Mesendoderm (in vitro differentiated cells): ENCODE measurements around the gene ISG20.
A peak's percentile ranks its signal among the peaks of the same experiment; 100 is the strongest.

Experiments
- DNase-seq: peaks from one replicate; pipeline ENCODE4 v3.0.0; 2013
- H2AK5ac ChIP-seq: 2 replicates; pipeline ENCODE4 v1.6.1; 2013; ENCODE audit warnings: low read length, inconsistent platforms
- H2BK120ac ChIP-seq: 2 replicates; pipeline ENCODE4 v1.6.1; 2013; ENCODE audit warnings: low read depth, mild to moderate bottlenecking, low read length, moderate library complexity, mixed read lengths
- H2BK15ac ChIP-seq: replicated peaks from 2 replicates; pipeline ENCODE4 v1.6.1; 2013; ENCODE audit warnings: low read depth, mild to moderate bottlenecking, moderate library complexity
- H2BK5ac ChIP-seq: 2 replicates; pipeline ENCODE4 v1.6.1; 2013; ENCODE audit warnings: low read length, inconsistent platforms
- H3K18ac ChIP-seq: 2 replicates; pipeline ENCODE4 v1.6.1; 2013; ENCODE audit warnings: mild to moderate bottlenecking, low read length, mixed read lengths
- H3K23ac ChIP-seq: one replicate; pipeline ENCODE4 v1.6.1; 2013; ENCODE audit warnings: low read length
- H3K27ac ChIP-seq: 2 replicates; pipeline ENCODE4 v1.5.1; 2013; ENCODE audit warnings: low read depth, mild to moderate bottlenecking, inconsistent platforms, low read length, moderate library complexity
- H3K27me3 ChIP-seq: 2 replicates; pipeline ENCODE4 v1.6.1; 2013; ENCODE audit warnings: low read length, control low read depth, mild to moderate bottlenecking, inconsistent platforms; ENCODE audit not compliant: insufficient read depth, poor library complexity
- H3K36me3 ChIP-seq: 2 replicates; pipeline ENCODE4 v1.6.1; 2013; ENCODE audit warnings: low read length, inconsistent platforms; ENCODE audit not compliant: control insufficient read depth, insufficient read depth
- H3K4ac ChIP-seq: one replicate; pipeline ENCODE4 v1.6.1; 2013; ENCODE audit warnings: low read depth, mild to moderate bottlenecking, low read length, moderate library complexity
- H3K4me1 ChIP-seq: 2 replicates; pipeline ENCODE4 v1.6.1; 2013; ENCODE audit warnings: low read depth, low read length, inconsistent platforms; ENCODE audit not compliant: control insufficient read depth
- H3K4me2 ChIP-seq: 2 replicates; pipeline ENCODE4 v1.6.1; 2013; ENCODE audit warnings: low read length
- H3K4me3 ChIP-seq: 2 replicates; pipeline ENCODE4 v1.5.1; 2013; ENCODE audit warnings: mild to moderate bottlenecking, low read length
- H3K56ac ChIP-seq: one replicate; pipeline ENCODE4 v1.6.1; 2013; ENCODE audit warnings: low read length
- H3K79me1 ChIP-seq: 2 replicates; pipeline ENCODE4 v1.6.1; 2013; ENCODE audit warnings: low read length, inconsistent platforms
- H3K79me2 ChIP-seq: 2 replicates; pipeline ENCODE4 v1.6.1; 2013; ENCODE audit warnings: mild to moderate bottlenecking, low read length; ENCODE audit not compliant: control insufficient read depth, insufficient read depth
- H3K9ac ChIP-seq: 2 replicates; pipeline ENCODE4 v1.6.1; 2013; ENCODE audit warnings: low read length, inconsistent platforms
- H4K5ac ChIP-seq: one replicate; pipeline ENCODE4 v1.6.1; 2013; ENCODE audit warnings: low read length
- H4K8ac ChIP-seq: one replicate; pipeline ENCODE4 v1.6.1; 2013; ENCODE audit warnings: low read depth, mild to moderate bottlenecking, control low read depth, low read length, moderate library complexity
- WGBS: extraction: QIAGEN DNeasy Blood & Tissue Kit; methylation state at CpG from one replicate; pipeline ENCODE4 v1.1.7; 2013; ENCODE audit warnings: low lambda C conversion rate, missing lambda C conversion rate; ENCODE audit not compliant: insufficient coverage; ENCODE audit errors: extremely low coverage; 5-methylcytosine and 5-hydroxymethylcytosine counted together

Gene ISG20

DNA sequence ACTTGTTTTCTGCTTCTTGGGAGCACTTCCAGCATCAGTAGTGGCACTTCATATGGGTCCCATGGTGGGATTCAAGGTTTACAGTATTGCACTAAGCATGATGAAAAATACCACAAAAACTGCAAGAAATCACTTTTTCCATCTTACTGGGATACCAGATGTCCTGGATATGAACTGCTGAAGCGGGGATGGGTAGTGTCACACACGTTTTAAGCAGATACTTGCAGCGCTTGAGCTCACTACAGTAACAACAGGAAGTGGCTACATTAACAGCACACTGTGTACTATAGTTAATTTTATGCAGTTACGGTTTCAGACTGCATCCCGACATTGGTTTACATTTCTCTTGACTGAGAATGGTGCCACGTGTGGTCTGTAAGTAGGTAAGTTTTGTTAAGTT lies 3.5 kb upstream of the ISG20 start:
- no peak overlapping the region for H3K27ac ChIP-seq
- no peak for DNase-seq
- no peak overlapping the region for H4K8ac ChIP-seq

GRCh38 chr15:88636050-88636449 lies 2.8 kb upstream of the ISG20 start:
- no peak overlapping the region for H3K4me2 ChIP-seq
- H3K79me2 ChIP-seq: no peaks in the 10 kb centered on the region
- H3K27ac ChIP-seq: no peak overlapping the region
- H3K23ac ChIP-seq: no peak overlapping the region
- DNase-seq: peak; percentile 64
- H2AK5ac ChIP-seq: no peak overlapping the region
- no peak overlapping the region for H4K5ac ChIP-seq
- no peak overlapping the region for H2BK120ac ChIP-seq
- H3K79me1 ChIP-seq: peaks cover 4% of the 10 kb centered on the region
- WGBS: no CpG with 5 or more reads among the region's 11 CpGs
- H3K4me1 ChIP-seq: peaks cover 2% of the 10 kb centered on the region
- no peak overlapping the region for H3K18ac ChIP-seq
- H3K4me3 ChIP-seq: no peak overlapping the region
- H4K8ac ChIP-seq: no peak overlapping the region
- H3K27me3 ChIP-seq: no peaks in the 10 kb centered on the region
- H3K4ac ChIP-seq: no peak overlapping the region
- no peak overlapping the region for H2BK5ac ChIP-seq
- no peak overlapping the region for H3K56ac ChIP-seq
- peaks cover 2% of the 10 kb centered on the region for H3K36me3 ChIP-seq
- no peak overlapping the region for H2BK15ac ChIP-seq
- no peak overlapping the region for H3K9ac ChIP-seq

More for the DNA sequence above, 3.5 kb upstream of the ISG20 start:
- H3K4me3 ChIP-seq: no peak overlapping the region
- no peak overlapping the region for H3K23ac ChIP-seq
- no peak overlapping the region for H3K18ac ChIP-seq
- no peak overlapping the region for H4K5ac ChIP-seq
- no peak overlapping the region for H2AK5ac ChIP-seq
- no peak overlapping the region for H3K4me2 ChIP-seq
- H3K4ac ChIP-seq: no peak overlapping the region
- peaks cover 4% of the 10 kb centered on the region for H3K79me1 ChIP-seq
- no peak overlapping the region for H2BK120ac ChIP-seq
- H3K4me1 ChIP-seq: peaks cover 2% of the 10 kb centered on the region
- H3K27me3 ChIP-seq: no peaks in the 10 kb centered on the region
- WGBS: no CpG with 5 or more reads among the region's 6 CpGs
- no peak overlapping the region for H2BK5ac ChIP-seq
- H3K56ac ChIP-seq: no peak overlapping the region
- no peak overlapping the region for H3K9ac ChIP-seq
- H2BK15ac ChIP-seq: no peak overlapping the region
- H3K36me3 ChIP-seq: peaks cover 4% of the 10 kb centered on the region
- peaks cover 2% of the 10 kb centered on the region for H3K79me2 ChIP-seq

DNA sequence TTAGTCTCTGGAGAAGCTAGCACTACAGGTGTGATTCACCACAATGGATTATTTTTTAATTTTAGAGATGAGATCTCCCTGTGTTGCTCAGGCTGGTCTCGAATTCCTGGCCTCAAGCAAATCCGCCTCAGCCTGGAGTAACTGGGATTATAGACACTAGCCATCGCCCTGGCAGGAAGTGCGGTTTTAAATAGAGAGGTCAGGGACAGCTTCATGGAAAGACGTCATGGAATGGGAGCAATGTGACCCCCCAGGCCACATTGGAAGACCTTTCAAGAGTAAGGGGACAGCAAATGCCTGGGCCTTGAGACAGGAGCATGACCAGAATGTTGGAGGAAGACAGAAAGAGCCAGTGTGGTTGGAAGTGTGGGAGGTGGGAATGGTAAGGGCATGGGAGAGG lies 2.2 kb upstream of the ISG20 start:
- no peak overlapping the region for H3K27ac ChIP-seq
- H3K4me2 ChIP-seq: no peak overlapping the region
- H2BK5ac ChIP-seq: no peak overlapping the region
- H3K79me1 ChIP-seq: peaks cover under 1% of the 10 kb centered on the region
- H4K5ac ChIP-seq: no peak overlapping the region
- no peak overlapping the region for H3K23ac ChIP-seq
- no peak overlapping the region for H3K56ac ChIP-seq
- H2BK120ac ChIP-seq: no peak overlapping the region
- no peak overlapping the region for H4K8ac ChIP-seq
- no peaks in the 10 kb centered on the region for H3K36me3 ChIP-seq
- H3K4me3 ChIP-seq: no peak overlapping the region
- H3K79me2 ChIP-seq: no peaks in the 10 kb centered on the region
- no peaks in the 10 kb centered on the region for H3K27me3 ChIP-seq
- H3K4ac ChIP-seq: no peak overlapping the region
- H2AK5ac ChIP-seq: no peak overlapping the region
- no peak overlapping the region for H2BK15ac ChIP-seq
- no CpG with 5 or more reads among the region's 5 CpGs for WGBS
- DNase-seq: peak; percentile 51
- no peak overlapping the region for H3K18ac ChIP-seq
- peaks cover 2% of the 10 kb centered on the region for H3K4me1 ChIP-seq
- H3K9ac ChIP-seq: no peak overlapping the region

- Histone ChIP-seq H3K18ac (no peak overlapping the region), H4K5ac (no peak overlapping the region), H4K8ac (no peak overlapping the region), H3K36me3 (no peaks in the 10 kb centered on the region), H3K27ac (no peak overlapping the region), H2BK120ac (no peak overlapping the region), H3K27me3 (no peaks in the 10 kb centered on the region), H3K4ac (no peak overlapping the region), H2BK15ac (no peak overlapping the region), H3K23ac (no peak overlapping the region), H3K4me1 (peaks cover 2% of the 10 kb centered on the region), H3K9ac (no peak overlapping the region), H2AK5ac (no peak overlapping the region), H3K56ac (no peak overlapping the region), H3K4me3 (no peak overlapping the region), H2BK5ac (no peak overlapping the region), H3K4me2 (no peak overlapping the region), H3K79me1 (no peaks in the 10 kb centered on the region), H3K79me2 (no peaks in the 10 kb centered on the region)
- WGBS: no CpG with 5 or more reads among the region's 7 CpGs
- no peak for DNase-seq
Observed at GRCh38 chr15:88637436-88637835, 1.4 kb upstream of the ISG20 start.

DNA sequence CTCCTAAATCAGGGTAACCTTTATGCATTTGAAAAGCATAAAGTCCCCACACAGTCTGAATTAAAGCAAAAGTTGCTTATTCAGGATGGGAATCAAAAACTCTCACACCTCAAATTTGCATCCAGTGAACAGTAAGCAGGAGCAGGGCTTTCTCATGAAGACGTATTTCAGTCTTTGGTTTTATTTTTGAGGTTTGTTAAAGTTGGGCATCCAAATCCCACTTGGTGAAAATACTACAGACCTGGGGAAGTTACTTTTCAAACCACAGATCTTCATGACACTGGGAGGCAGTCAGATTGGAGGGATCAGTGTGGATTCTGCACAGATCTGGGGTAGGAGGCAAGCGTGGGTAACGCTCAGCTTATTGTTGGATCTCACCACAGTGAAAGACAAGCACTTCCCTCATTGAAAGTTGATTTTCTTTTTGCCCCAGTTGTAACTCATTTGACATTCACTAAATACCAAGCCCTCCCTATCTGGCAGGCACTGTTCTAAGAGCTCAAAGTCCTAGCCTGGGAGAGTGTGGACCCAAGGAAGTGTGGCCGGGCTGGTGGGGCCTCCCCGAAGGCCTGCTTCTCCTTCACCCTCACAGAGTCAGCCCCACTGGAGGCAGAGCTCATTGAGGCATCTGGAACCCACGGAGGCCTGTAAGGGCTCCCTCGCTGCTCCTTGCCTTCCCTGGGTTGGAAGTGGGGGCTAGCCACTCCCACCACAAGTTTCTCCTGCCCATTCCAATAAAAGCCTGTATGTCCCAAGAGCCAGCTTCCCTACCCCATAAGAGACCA lies 783 bp upstream of the ISG20 start:
- Histone ChIP-seq H3K79me2 (no peaks in the 10 kb centered on the region), H4K8ac (no peak overlapping the region), H3K79me1 (no peaks in the 10 kb centered on the region), H2BK120ac (no peak overlapping the region), H2BK15ac (no peak overlapping the region), H3K36me3 (no peaks in the 10 kb centered on the region), H3K18ac (no peak overlapping the region), H3K4me1 (peaks cover 2% of the 10 kb centered on the region), H3K56ac (peak overlapping the region; percentile 18), H3K9ac (peak overlapping the region; percentile 34), H3K4me3 (no peak overlapping the region), H3K27ac (no peak overlapping the region), H3K4me2 (peak overlapping the region; percentile 16), H4K5ac (no peak overlapping the region), H3K23ac (no peak overlapping the region), H2AK5ac (no peak overlapping the region), H3K4ac (no peak overlapping the region), H2BK5ac (no peak overlapping the region), H3K27me3 (no peaks in the 10 kb centered on the region)
- DNase-seq: peak; percentile 48
- no CpG with 5 or more reads among the region's 7 CpGs for WGBS
